ENCODE results near the gene PGAM2. TPM values are rescaled to one million over a fixed set of nuclear protein-coding genes. Genes with fewer than 3 reads are reported as not detected.
"Not testable (repeated sequence)": the region's sequence is repeated elsewhere in the genome, so short reads cannot be mapped to it uniquely, and the experiment has no call there.

PGAM2 gene
- total RNA-seq, 1 donor from 2014 or later: not detected

DNA sequence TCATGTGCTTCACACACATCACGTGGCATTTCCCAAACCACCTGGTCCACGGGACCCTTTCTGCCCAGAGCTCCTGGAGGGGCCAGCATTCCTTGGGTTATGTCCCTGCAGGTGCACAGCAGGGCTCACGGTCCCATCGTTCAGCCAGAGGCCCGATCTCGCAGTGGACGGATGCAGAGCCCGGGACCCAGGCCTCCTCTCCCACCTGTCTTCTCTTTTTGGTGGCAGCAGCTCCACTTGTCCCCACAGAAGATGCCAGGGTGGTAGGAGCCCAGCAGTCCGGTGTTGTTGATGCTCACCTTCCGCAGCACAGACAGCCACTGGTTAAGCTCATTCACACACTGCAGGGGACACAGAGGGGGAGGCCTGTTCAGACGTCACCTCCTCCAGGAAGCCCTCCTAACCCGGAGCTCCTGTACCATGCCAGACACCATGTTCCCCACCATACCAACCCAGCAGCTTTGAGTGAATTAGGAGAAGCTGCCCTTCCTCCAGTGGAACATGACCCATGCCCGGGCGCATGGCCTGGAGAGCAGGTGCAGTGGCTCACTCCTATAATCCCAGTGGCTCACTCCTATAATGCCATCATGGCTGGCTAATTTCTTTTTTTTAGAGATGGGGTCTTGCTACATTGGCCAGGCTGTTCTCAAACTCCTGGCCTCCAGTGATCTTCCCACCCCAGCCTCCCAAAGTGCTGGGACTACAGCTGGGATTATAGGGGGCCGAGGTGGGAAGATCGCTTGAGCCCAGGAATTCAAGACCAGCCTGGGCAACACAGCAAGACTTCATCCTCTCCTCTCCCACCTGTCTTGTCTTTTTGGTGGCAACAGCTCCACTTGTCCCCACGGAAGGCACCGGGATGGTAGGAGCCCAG, 31.2 kb downstream of the PGAM2 start:
- not testable (repeated sequence) for DNase-seq (ENCODE audit: low read depth, low spot score)

GRCh38 chr7:44032031-44032430, 33.3 kb downstream of the PGAM2 start:
- DNase-seq (ENCODE audit: low read depth, low spot score): not testable (repeated sequence)

- not testable (repeated sequence) for DNase-seq (ENCODE audit: low read depth, low spot score)
Observed at GRCh38 chr7:44031319-44031718, 34.0 kb downstream of the PGAM2 start.

DNA sequence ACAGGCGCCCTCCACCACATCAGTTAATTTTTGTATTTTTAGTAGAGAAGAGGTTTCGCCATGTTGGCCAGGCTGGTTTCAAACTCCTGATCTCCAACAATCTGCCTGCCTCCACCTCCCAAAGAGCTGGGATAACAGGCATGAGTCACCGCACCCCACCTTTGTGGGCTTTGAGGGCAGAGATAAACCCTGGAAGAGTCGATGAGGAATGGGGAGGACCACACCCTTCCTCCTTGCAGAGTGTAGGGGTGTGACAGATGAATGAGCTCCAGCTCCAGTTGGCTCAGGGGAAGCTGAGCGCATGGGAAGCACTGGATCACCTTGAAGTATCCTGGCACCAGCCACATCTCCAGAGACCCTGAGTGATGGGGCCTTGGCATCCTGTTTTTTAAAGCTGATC, 35.3 kb downstream of the PGAM2 start:
- DNase-seq (ENCODE audit: low read depth, low spot score): not testable (repeated sequence)

DNA sequence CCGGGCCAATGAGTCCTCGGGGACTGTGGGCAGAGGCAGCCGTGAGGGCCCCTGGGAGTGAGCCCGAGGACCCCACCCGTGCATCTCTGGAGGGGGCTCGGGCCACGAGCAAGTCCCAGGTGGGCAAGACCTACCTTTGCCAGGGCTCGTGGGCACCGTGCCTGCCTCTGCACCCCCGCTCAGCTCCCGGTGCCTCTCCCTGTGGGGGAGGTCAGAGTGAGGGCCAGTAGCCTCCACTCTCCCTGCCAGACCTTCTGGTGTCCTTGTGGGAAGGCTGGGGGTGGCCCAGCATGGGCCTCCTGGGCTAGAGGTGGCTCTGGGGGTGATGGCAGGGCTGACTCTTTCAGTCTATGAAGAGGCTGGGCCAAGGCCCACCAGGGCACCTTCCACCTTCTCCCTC, 35.9 kb downstream of the PGAM2 start:
- DNase-seq (ENCODE audit: low read depth, low spot score): not testable (repeated sequence)

GRCh38 chr7:44022796-44023467, 42.4 kb downstream of the PGAM2 start:
- not testable (repeated sequence) for DNase-seq (ENCODE audit: low read depth, low spot score)

- not testable (repeated sequence) for DNase-seq (ENCODE audit: low read depth, low spot score)
Observed at GRCh38 chr7:44022069-44022468, 43.3 kb downstream of the PGAM2 start.

DNA sequence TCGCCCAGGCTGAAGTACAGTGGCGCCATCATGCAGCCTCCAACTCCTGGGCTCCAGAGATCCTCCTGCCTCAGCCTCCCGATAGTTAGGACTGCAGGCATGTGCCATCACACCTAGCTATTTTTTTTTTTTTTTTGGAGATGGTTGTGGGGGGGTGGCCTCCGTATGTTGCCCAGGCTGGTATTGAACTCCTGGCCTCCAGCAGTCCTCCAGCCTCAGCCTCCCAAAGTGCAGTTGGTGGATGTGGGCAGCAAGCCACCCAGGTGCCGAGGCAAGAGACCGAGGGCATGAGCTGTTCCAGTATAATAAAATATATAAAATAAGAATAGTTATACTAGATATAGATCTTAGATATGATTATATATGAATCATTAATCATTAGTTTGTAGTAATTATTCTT, 45.5 kb downstream of the PGAM2 start:
- DNase-seq (ENCODE audit: low read depth, low spot score): not testable (repeated sequence)

DNA sequence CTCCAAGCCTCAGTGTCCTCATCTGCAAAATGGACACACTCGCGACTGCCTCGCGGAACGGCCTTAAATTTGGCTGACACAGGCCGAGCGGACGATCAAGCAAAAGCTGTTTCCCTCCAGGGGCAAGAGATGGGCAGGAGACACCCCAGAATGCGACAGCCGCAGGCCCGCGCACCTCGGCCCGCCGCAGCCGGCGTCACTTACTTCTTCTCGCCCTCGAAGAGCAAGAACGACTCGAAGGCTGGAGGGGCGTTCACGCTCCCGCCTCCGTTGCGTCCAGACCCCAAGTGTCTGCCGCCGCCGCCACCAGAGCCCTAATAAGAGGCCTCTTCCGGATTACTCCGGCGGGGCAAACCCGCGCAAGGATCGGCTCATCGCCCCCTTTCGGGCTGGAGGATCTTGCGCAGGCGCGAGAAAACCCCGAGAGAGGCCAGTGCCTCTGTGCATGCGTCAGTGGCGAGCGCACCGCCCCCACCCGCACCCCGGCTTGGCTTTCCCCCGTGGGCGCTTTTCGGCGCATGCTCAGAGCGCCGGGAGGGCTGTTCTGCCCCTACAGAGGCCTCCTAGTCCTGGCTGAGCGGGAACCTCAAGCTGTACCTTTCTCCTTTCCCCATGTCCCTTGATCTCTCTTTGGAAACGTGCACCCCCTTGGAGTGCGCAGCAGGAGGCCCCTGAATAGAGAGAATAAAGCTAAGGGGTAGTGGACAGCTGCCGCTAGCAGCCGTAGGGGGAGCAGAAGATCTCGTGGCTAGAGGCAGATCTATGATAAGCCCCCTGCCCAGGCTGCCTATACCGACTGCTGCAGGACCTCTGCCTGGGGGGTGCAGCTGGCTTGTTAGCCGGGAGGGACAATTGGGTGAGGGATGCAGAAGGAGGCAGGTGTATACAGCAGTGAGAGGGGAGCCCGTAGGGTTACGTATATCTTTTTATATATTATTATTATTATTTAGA, 46.2 kb downstream of the PGAM2 start:
- DNase-seq (ENCODE audit: low read depth, low spot score): peak; percentile 68

- not testable (repeated sequence) for DNase-seq (ENCODE audit: low read depth, low spot score)
Observed at GRCh38 chr7:44015090-44015489, 50.3 kb downstream of the PGAM2 start.

Other genes with a start within 250 kb of the PGAM2 start
- 64.0 and 87.2 TPM in 2 replicates for gene MRPS24, start 196.1 kb downstream of the PGAM2 start, total RNA-seq
- gene URGCP, start 159.0 kb downstream of the PGAM2 start, total RNA-seq: 23.9 and 27.0 TPM in 2 replicates
- gene UBE2D4, start 139.1 kb downstream of the PGAM2 start, total RNA-seq: 8.0 and 9.4 TPM in 2 replicates
- not detected in 2 replicates for gene SPDYE1, start 67.7 kb downstream of the PGAM2 start, total RNA-seq
- 197 and 200 TPM in 2 replicates for gene DBNL, start 20.9 kb downstream of the PGAM2 start, total RNA-seq
- 8.4 and 10.1 TPM in 2 replicates for gene POLM, start 17.0 kb upstream of the PGAM2 start, total RNA-seq
- gene AEBP1, start 38.8 kb upstream of the PGAM2 start, total RNA-seq: 2.6 and 5.4 TPM in 2 replicates
- gene POLD2, start 58.0 kb upstream of the PGAM2 start, total RNA-seq: 105 and 130 TPM in 2 replicates
- not detected in 2 replicates for gene MYL7, start 75.8 kb upstream of the PGAM2 start, total RNA-seq
- gene GCK, start 123.9 kb upstream of the PGAM2 start, total RNA-seq: 0.26 and 0.39 TPM in 2 replicates
- gene YKT6, start 135.4 kb upstream of the PGAM2 start, total RNA-seq: 126 and 145 TPM in 2 replicates

Data from pulmonary artery endothelial cell (primary cell).